Jurkat, Clone E6-1 (cell line): ENCODE data around the gene CHRD.

Experiments
- DNase-seq: peaks from one replicate; pipeline ENCODE4 v3.0.0-alpha.2; 2011; ENCODE audit warnings: low read depth, low spot score
- H3K4me3 ChIP-seq: 2 replicates; pipeline ENCODE4 v1.5.1; 2011; ENCODE audit warnings: mild to moderate bottlenecking, low read length, control low read depth, moderate library complexity

Gene CHRD

DNA sequence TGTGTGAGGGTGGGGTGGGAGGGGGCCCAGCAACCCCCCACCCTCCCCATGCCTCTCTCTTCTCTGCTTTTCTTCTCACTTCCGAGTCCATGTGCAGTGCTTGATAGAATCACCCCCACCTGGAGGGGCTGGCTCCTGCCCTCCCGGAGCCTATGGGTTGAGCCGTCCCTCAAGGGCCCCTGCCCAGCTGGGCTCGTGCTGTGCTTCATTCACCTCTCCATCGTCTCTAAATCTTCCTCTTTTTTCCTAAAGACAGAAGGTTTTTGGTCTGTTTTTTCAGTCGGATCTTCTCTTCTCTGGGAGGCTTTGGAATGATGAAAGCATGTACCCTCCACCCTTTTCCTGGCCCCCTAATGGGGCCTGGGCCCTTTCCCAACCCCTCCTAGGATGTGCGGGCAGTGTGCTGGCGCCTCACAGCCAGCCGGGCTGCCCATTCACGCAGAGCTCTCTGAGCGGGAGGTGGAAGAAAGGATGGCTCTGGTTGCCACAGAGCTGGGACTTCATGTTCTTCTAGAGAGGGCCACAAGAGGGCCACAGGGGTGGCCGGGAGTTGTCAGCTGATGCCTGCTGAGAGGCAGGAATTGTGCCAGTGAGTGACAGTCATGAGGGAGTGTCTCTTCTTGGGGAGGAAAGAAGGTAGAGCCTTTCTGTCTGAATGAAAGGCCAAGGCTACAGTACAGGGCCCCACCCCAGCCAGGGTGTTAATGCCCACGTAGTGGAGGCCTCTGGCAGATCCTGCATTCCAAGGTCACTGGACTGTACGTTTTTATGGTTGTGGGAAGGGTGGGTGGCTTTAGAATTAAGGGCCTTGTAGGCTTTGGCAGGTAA lies 34.3 kb upstream of the CHRD start:
- no peak overlapping the region for H3K4me3 ChIP-seq
- DNase-seq = peak; percentile 39

DNA sequence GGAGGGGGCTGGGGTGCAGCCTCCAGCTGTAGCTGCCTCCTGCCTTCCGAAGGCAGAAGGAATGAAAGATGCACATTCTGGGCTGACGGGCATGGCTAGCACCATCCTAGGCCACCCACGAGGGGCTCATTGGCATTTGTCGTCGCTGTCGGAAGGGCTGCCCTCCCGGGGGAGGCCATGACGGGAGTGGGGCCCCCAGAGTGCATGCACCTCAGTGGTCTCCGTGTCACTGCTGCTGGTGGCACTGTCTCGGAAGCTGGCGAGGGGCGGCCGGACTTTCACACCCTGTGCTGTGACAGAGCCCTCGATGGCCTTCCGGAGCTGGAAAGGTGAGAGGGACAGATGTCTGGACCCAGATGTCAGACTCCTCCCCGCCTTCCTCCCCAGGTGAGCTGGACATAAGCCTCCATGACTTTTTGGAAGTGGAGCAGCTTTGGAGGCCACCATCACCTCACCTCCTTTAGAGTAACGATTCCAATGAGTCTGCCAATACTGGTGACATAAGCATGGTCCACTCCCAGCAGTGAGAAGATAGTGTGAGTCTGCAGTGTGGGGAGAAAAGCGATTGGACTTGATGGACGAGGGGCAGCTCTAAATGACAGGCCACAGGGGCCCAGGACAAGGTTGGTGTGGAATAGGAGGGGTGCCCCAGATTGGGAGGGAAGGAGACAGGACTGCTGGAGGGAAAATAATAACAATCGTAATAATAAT lies 33.2 kb upstream of the CHRD start:
- DNase-seq = no peak
- H3K4me3 ChIP-seq = no peak overlapping the region

DNA sequence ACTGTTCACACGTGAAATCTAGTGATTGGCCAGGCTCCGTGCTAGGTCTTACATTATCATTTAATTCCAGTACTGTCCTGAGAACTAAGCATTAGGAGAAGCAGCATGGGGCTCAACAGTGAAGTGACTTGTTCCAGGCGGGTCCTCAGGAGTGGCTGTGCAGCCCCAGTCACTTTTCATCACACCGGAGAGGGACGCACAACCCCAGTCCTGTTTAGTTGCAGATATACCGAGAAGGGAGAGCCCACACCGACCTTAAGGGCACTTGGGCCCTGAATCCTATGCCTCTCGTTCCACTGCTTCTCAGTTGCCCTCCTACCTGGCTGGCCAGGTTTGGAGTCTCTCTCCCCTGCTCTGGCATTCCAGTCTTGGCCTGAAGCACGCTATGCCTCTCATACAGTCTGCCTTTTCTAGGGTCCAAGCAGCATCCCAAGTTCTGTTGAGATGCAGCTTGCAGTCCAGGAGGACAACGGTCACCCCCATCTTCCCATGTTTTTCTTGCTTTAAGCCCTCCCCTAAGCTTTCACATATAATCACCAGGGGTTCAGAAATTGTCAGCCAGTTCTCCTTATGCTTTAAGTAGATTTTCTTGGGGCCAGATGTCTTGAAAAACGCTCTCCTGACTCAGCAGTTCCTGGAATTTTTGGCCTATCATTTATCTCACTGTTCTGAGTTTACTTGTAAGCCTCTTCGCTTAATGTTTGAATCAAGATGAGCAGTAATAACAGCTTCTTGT lies 32.4 kb upstream of the CHRD start:
- no peak overlapping the region for H3K4me3 ChIP-seq
- no peak for DNase-seq

DNA sequence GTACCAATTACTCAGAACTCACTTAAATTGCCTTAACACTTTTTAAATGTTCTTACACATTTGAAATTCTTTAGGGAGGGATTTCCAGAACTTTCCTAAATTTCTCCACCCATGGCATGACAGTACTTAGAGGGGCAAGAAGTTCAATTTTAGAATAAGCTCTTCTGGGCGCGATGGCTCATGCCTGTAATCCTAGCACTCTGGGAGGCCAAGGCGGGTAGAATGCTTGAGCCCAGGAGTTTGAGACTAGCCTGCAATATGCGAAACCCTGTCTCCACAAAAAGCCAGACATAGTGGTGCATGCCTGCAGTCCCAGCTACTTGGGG lies 31.8 kb upstream of the CHRD start:
- no peak overlapping the region for H3K4me3 ChIP-seq
- DNase-seq = no peak

DNA sequence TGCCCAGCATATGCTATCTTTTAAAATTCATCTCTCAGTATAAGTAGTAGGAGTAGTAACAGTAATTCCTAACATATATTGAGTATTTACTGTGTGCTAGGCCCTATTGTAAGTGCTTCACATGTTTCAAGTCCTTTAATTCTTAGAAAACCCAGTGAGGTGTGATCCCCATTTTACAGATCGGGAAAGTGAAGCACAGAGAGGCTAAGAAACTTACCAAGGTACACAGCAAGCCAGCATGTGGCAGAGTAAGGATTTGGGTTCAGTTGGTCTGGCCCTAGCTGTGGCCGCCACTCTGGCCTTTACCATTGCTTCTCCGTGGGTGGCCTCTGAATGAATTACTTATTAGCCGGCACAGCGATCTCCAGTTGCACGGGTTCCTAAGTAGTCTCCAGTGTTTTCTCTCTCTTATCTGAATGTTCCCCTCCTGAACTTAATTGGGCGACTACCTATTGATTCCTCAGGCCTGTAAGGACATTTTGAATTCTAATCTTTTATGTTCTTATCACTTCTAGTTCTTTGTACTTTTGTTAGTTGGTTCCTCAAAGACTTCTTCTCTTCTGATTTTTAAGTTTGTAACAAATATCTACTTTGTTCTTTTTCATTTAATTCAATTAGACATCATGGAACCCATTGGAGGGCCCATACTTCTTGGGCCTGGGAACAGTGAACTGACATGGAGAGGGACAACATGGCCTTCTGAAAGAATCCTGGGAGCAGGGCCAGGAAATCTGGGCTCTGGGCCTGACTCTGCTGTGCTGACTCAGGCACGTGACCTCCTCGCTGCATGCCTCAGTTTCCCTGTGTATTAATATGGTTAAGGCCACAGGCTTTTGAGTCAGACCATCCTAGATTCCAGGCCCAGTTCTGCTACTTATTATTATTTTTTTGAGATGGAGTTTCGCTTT lies 30.0 kb upstream of the CHRD start:
- H3K4me3 ChIP-seq = no peak overlapping the region
- DNase-seq = no peak

DNA sequence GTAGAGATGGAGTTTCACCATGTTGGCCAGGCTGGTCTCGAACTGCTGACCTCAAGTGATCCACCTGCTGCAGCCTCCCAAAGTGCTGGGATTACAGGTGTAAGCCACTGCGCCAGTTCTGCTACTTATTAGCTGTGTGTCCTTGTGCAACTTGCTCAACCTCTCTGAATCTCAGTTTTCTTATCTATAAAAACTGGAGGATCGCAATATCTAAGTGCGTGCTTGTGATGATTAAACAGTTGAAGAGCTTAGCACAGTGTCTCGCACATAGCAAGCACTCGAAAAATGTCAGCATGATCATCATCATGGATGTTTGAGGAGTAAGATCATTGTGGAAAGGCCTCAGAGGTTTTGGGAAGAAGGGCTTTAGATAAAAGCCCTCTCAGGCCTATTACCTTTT lies 29.2 kb upstream of the CHRD start:
- H3K4me3 ChIP-seq = no peak overlapping the region
- no peak for DNase-seq

DNA sequence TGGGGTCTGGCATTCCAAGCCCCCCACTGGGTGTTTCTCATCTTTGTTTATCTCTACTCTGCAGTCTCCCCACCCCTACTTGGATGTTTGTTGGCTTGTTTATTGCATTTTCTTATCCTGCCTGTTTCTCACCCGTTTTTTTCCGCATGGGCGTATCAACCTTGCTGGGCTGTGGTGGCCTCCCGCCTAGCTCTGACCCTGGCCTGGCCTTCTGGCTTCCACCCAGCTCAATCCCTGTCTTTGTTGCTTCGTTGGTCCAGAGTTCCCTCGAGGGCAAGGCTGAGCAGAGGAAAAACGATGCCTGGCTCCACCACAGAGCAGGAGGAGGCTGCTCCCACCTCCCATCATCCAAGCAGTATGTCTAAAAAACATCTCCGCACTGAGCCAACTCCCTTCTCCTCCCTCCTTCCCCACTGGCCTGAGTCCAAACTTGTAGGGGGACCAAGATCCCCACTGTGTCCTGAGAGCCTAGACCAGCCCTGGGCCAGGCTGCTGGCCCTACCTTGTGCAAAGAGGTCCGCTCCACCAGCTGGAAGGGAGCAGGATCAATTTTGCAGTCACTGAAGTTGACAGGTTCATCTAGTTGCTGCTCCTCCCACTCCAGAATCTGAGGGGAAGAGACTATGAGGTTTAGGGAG lies 28.2 kb upstream of the CHRD start:
- no peak for DNase-seq

DNA sequence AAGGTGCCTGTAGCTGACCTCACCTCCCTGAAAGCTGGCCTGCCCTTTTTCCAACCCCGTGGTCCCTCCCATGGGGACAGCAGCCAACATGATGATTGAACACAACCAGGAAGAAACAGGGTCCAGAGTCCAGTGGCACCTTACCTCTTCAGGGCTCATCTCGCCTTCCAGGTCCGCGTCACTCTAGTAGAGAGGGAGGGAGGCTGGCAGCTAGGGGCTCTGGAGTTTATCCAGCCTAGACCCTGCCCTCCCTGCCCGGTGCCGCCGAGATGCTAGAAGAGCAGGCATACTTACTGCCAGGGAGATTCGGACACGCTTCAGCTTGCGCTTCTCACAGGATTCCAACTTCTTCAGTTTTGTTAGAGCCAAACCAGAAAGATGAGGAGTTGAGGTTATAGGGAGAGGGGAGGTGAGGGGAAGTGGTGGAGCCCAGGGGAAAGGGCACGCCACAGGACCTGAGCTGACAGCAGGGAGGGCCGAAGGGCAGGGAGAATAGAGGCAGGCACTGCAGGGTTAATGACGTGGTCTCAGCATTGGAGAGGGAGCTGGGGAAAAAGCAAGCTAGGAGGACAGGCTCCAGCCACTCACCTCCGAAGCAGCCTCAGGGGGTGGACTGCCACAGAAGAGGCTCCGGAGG lies 27.6 kb upstream of the CHRD start:
- no peak for DNase-seq
- no peak overlapping the region for H3K4me3 ChIP-seq

More for the DNA sequence above, 28.2 kb upstream of the CHRD start:
- no peak overlapping the region for H3K4me3 ChIP-seq

DNA sequence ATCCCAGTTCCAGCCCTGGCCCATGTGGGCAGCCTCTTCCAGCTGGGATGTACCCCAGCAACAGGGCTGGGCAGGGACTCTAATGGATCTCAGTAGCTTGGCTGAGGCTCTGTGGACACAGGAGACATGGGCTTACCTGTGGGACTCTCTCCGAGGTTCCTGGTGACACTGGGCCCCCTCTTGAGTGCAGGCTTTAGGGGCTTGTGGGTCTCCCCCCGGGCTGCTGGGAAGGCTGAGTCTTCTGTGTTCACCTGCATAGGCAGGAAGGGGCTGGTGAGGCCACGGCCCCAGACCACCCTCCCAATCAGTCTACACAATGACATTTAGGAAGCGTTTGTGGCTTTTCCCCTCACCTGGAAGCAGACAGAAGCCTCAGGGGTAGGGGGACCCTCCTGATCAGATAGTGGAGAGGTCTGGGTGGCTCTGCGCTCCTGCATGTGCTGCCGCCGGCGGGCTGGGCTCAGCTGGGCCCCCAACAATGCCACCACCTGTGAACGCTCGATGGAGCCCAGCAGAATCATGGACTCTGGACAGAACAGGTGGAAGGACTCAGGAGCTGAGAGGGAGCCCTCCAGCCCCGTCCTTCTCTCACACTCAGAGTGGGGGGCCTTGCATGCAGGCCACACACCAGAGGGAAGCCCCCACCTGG lies 26.8 kb upstream of the CHRD start:
- no peak for DNase-seq

DNA sequence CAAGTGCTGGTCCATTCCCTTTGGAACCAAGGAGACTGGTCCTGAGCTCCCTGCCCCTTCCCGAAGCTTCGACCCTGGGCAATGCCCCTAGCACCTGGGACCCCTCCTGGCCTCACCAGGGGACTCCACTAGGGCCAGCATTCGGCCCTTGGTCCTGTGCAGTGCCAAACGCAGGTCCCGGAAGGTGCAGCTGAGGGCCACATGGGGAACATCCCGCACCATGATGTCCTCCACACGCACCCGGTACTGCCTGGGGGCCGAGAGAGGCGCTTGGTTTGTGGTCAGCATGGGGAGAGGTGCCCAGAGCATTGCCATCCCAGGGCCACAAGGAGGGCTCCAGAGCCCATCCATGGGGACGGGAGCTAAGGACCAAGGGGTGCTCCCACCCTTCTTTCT lies 26.3 kb upstream of the CHRD start:
- no peak overlapping the region for H3K4me3 ChIP-seq
- no peak for DNase-seq

More for the DNA sequence above, 26.8 kb upstream of the CHRD start:
- no peak overlapping the region for H3K4me3 ChIP-seq

DNA sequence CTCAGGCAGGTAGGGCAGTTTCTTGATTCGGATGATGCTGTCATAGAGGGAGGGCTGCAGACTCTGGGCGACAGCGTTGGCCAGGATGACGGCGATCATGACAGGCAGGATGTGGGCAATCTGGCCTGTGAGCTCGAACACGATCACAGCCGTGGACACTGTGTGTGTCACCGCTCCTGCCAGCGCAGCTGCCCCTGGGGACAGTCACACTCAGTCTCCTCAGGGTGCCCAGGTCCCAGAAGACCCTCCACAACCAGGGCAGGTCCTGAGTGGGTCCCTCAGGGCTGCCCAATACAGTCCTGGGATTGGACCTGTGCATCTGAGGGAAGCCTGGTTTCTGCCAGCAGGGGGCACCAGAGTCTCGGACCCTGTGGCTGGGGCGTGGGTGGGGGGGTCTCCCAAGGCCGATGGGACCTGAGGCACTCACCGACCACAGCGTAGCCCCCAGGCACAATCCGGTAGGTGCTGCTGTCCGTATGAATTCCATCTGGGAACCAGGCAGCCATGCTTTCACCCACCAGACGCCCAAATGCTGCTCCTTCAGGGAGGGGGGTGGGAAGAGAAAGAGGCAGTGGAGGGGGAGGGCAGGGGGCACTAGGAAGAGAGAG lies 25.6 kb upstream of the CHRD start:
- no peak for DNase-seq
- H3K4me3 ChIP-seq = no peak overlapping the region

DNA sequence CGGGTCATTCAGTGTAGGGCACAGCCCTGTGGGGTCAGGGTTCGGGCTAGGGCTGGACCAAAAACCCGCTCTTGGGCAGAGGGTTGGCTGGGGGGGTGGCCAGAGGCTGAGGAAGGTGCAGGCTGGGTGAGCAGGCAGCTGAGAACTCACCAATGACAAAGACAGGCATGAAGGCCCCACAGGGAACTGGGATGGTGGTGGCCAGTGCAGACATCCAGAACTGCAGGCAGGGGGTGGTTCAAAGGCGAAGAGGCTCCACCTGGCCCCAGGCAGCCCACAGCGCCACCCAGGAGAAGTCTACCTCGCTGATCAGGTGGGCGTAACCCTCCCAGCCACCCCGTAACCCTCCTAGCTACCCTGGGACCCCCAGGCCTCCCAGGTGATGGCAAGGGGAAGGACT lies 25.1 kb upstream of the CHRD start:
- DNase-seq = no peak
- H3K4me3 ChIP-seq = no peak overlapping the region

DNA sequence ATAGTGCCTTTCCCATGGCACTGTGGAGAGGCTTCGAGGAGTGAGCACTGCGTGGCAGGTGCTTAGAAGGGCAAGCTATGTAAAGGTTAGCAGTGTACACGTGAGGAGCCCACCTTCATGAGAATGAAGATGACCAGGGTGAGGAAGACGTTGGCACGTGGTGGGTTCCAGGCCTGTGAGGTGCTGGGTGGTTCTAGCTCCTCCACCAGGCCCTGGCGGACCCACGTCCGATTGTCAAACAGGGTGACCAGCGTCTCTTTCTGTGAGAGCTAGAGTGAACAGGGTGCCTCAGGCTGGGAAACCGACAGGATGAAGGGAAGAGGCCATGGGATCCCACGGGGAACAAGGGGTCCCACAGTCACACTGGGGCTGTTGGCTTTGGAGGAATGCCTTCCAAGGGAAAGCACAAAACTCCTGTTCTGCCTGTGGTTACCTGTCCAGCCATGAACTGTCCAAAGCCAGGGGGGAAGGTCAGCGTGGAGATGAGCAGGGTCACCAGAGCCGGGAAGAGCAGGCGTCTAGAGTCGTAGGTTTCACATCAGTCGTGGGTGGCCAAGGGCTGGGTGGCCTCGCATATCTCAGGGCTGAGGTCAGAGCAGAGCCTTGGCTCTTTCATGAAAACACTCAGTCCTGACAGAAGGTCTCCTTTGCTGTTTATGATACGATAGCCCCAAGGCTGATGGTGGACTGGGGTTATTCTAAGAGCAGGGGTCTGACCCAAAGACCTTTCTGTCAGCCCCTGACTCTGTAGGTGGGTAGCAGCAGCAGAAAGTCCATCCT lies 24.4 kb upstream of the CHRD start:
- no peak for DNase-seq
- no peak overlapping the region for H3K4me3 ChIP-seq

DNA sequence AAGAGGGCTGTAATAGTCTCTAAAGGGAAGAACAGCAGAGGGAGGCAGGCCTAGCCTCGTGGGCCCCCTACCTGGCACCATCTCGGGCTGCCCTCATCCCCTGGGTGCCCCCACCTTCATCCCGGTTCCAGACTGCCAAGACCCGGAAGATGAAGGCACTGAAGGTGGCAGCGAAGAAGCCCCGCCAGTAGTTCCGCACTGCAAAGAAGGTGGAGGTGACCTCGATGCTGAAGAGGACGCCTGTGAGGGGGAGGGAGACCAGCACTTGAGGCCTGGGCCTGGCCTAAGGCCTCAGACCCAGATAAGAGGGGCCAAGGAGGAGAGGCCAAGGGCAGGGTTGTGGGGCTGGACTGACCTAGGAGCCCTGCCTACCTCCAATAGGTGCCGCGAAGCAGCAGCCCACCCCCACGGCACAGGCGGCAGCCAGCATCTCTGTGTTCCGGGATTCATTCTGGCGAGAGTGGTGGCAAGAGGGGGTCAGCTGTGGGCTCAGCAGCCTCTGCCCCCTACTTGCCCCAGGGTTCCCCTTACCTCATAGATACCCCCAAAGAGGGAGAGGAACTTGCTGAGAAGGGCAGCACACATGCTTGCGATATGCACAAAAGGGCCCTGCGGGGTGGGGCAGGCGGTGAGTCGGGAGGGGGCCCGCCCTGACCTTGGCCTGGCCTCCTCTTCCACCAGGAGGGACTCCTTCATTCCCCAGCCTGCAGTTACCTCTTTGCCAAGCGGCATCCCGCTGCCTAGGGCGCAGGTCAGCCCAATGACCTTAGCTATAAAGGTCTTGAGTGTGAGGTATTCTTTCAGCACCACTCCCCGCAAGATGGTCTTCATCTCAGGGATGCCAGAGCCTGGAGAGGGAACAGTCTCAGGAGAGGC lies 22.4 kb upstream of the CHRD start:
- no peak for DNase-seq
- H3K4me3 ChIP-seq = no peak overlapping the region

DNA sequence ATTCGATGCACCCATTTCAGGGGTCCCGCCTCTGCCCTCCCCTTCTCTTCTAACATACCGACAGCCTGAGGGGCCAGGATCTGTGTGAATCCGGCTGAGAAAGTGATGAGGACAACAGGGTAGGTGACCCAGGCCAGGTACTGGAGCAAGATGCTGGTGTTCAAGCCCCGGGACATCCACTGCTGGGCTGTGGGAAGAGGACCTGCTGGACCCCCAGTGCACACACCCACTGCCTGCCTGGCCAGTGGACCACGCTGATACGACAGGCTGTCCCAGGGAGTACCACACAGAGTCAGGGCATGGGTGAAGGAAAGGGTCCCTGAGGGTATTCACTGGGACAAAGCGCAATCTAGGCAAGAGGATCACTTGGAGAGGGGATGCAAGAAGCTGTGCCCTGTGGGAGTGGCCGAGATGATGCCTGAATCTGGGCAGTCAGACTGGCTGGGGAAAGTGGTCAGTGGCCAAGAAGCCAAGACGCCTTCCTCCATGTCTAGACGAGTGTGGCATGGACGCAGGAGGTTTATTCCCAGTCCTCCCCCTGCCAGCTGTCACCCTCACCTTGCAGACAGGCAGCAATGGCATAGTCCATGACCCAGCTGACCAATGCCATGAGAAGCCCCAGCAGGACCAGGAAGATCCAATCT lies 21.6 kb upstream of the CHRD start:
- DNase-seq = no peak
- no peak overlapping the region for H3K4me3 ChIP-seq
